DOHH2 (cell line): ENCODE measurements around the gene REG1B.
"Not testable (repeated sequence)": the region's sequence is repeated elsewhere in the genome, so short reads cannot be mapped to it uniquely, and the experiment has no call there.

Source experiments
- H3F3A ChIP-seq: fragments of 200-600 bp; sonication (generic), shearing (Covaris generic); 2 replicates; pipeline ENCODE4 v1.6.0; 2016; ENCODE audit warnings: antibody characterized with exemption, mild to moderate bottlenecking; ENCODE audit not compliant: control insufficient read depth, insufficient read depth
- H3K27ac ChIP-seq: fragments of 200-600 bp; sonication (generic); 2 replicates; pipeline ENCODE4 v1.5.1; 2014; ENCODE audit warnings: low read depth, mild to moderate bottlenecking, low read length, moderate library complexity
- H3K27me3 ChIP-seq: fragments of 200-600 bp; sonication (generic); 2 replicates; pipeline ENCODE4 v1.6.1; 2014; ENCODE audit warnings: mild to moderate bottlenecking, low read length, mixed read lengths; ENCODE audit not compliant: control insufficient read depth
- H3K36me3 ChIP-seq: fragments of 200-600 bp; sonication (generic); 2 replicates; pipeline ENCODE4 v1.6.1; 2014; ENCODE audit warnings: mild to moderate bottlenecking, low read length, moderate library complexity, mixed read lengths; ENCODE audit not compliant: control insufficient read depth
- H3K4me1 ChIP-seq: fragments of 200-600 bp; sonication (generic); 2 replicates; pipeline ENCODE4 v1.6.1; 2014; ENCODE audit warnings: mild to moderate bottlenecking, low read length, mixed read lengths; ENCODE audit not compliant: control insufficient read depth
- H3K4me2 ChIP-seq: fragments of 200-600 bp; sonication (generic); 2 replicates; pipeline ENCODE4 v1.6.0; 2014; ENCODE audit warnings: mild to moderate bottlenecking, low read length, moderate library complexity
- H3K4me3 ChIP-seq: fragments of 200-600 bp; sonication (generic); 2 replicates; pipeline ENCODE4 v1.5.1; 2014; ENCODE audit warnings: mild to moderate bottlenecking, low read length, mixed read lengths
- H3K79me2 ChIP-seq: fragments of 200-600 bp; sonication (generic); 2 replicates; pipeline ENCODE4 v1.6.1; 2014; ENCODE audit warnings: mild to moderate bottlenecking, low read length, mixed read lengths; ENCODE audit not compliant: control insufficient read depth
- H3K9me2 ChIP-seq: fragments of 200-600 bp; sonication (generic); replicated peaks from 2 replicates; pipeline ENCODE4 v1.6.1; 2014; ENCODE audit warnings: mild to moderate bottlenecking, low read length, mixed read lengths; ENCODE audit not compliant: control insufficient read depth
- H3K9me3 ChIP-seq: fragments of 200-600 bp; sonication (generic); 2 replicates; pipeline ENCODE4 v1.6.1; 2014; ENCODE audit warnings: antibody characterized with exemption, low read length, mixed read lengths; ENCODE audit not compliant: control insufficient read depth, insufficient read depth
- H4K20me1 ChIP-seq: fragments of 200-600 bp; sonication (generic); 2 replicates; pipeline ENCODE4 v1.6.0; 2014; ENCODE audit warnings: low read depth, mild to moderate bottlenecking, antibody characterized with exemption, low read length, moderate library complexity; ENCODE audit not compliant: control insufficient read depth, insufficient read depth
- EZH2phosphoT487 ChIP-seq: fragments of 200-600 bp; sonication (generic); IDR thresholded peaks from 2 replicates; pipeline ENCODE4 v1.6.1; 2017; ENCODE audit warnings: borderline replicate concordance, mild to moderate bottlenecking, antibody characterized with exemption, low read length, moderate library complexity, mixed read lengths
- TF ChIP-seq, protein P1 (sequence below): fragments of 200-600 bp; sonication (generic); IDR thresholded peaks from one replicate; pipeline ENCODE4 v1.5.1; 2014; ENCODE audit warnings: antibody characterized with exemption, mild to moderate bottlenecking, low read depth, low read length; ENCODE audit not compliant: poor library complexity, severe bottlenecking

REG1B gene

DNA sequence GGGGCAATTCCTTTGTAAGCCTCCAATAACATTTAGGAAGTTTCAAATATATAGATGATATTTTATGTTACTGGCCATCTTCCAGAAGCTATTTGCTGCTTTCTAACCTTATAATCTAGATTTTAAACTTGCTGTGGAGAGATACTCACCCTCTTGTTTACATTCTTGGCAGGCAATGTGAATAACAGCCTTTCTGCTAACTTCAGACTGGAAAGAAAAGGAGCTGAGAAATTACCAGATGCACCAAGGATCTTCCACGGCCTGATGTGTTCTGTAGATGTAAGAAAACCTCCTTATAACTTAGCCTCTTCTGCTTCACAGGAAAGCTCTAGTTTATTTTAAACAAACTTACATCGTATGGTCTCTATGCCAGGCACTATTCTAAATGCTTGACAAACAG lies 16.7 kb downstream of the REG1B start:
- H3F3A ChIP-seq, result no peaks in the 10 kb centered on the region
- H4K20me1 ChIP-seq, result no peaks in the 10 kb centered on the region
- H3K4me2 ChIP-seq, result no peak overlapping the region
- no peaks in the 10 kb centered on the region for H3K27me3 ChIP-seq
- no peaks in the 10 kb centered on the region for H3K36me3 ChIP-seq
- no peak overlapping the region for H3K4me3 ChIP-seq
- H3K27ac ChIP-seq, result no peak overlapping the region
- H3K9me2 ChIP-seq, result no peaks in the 10 kb centered on the region
- no peaks in the 10 kb centered on the region for H3K79me2 ChIP-seq
- no peaks in the 10 kb centered on the region for H3K9me3 ChIP-seq
- H3K4me1 ChIP-seq, result no peaks in the 10 kb centered on the region
- TF ChIP-seq, protein P1, sequence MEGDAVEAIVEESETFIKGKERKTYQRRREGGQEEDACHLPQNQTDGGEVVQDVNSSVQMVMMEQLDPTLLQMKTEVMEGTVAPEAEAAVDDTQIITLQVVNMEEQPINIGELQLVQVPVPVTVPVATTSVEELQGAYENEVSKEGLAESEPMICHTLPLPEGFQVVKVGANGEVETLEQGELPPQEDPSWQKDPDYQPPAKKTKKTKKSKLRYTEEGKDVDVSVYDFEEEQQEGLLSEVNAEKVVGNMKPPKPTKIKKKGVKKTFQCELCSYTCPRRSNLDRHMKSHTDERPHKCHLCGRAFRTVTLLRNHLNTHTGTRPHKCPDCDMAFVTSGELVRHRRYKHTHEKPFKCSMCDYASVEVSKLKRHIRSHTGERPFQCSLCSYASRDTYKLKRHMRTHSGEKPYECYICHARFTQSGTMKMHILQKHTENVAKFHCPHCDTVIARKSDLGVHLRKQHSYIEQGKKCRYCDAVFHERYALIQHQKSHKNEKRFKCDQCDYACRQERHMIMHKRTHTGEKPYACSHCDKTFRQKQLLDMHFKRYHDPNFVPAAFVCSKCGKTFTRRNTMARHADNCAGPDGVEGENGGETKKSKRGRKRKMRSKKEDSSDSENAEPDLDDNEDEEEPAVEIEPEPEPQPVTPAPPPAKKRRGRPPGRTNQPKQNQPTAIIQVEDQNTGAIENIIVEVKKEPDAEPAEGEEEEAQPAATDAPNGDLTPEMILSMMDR, result no peak
- no peak for TF ChIP-seq EZH2phosphoT487

GRCh38 chr2:79065201-79065600 lies 22.6 kb downstream of the REG1B start:
- Histone ChIP-seq H3K9me2 (no peaks in the 10 kb centered on the region), H3K27ac (no peak overlapping the region), H3K9me3 (no peaks in the 10 kb centered on the region), H3K27me3 (no peaks in the 10 kb centered on the region), H3F3A (no peaks in the 10 kb centered on the region), H3K4me2 (no peak overlapping the region), H3K36me3 (no peaks in the 10 kb centered on the region), H3K79me2 (no peaks in the 10 kb centered on the region), H4K20me1 (no peaks in the 10 kb centered on the region), H3K4me3 (no peak overlapping the region), H3K4me1 (no peaks in the 10 kb centered on the region)
- no peak for TF ChIP-seq EZH2phosphoT487
- TF ChIP-seq, protein P1, result no peak

- not testable (repeated sequence) for H3K79me2 ChIP-seq, H3K9me2 ChIP-seq
Observed at GRCh38 chr2:79054769-79055168, 33.0 kb downstream of the REG1B start.

DNA sequence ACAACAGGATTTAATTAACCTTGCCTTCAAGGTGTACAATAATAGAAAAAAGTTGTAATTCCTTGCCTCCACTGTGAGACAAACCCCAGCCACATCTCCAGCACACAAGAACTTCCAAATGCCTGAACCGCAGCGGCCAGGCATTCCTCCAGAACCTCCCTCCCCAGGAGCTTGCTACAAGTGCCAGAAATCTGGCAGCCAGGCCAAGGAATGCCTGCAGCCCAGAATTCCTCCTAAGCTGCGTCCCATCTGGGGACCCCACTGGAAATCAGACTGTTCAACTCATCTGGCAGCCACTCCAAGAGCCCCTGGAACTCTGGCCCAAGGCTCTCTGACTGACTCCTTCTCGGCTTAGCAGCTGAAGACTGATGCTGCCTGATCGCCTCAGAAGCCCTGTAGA lies 34.3 kb downstream of the REG1B start:
- not testable (repeated sequence) for H3F3A ChIP-seq, H3K79me2 ChIP-seq, H3K4me3 ChIP-seq, H3K9me2 ChIP-seq, H4K20me1 ChIP-seq, H3K36me3 ChIP-seq, H3K4me1 ChIP-seq, H3K4me2 ChIP-seq, H3K9me3 ChIP-seq, H3K27me3 ChIP-seq, H3K27ac ChIP-seq

More at GRCh38 chr2:79054769-79055168, 33.0 kb downstream of the REG1B start:
- not testable (repeated sequence) for H3K27me3 ChIP-seq, H4K20me1 ChIP-seq, H3K4me2 ChIP-seq, H3K9me3 ChIP-seq, H3K27ac ChIP-seq, H3K36me3 ChIP-seq, H3F3A ChIP-seq, H3K4me1 ChIP-seq, H3K4me3 ChIP-seq
